ENCODE results near the gene CHIC2. TPM values are rescaled to one million over a fixed set of nuclear protein-coding genes. Genes with fewer than 3 reads are reported as not detected.

CHIC2 gene
- total and polyA plus RNA-seq, 2 of the 4 experiments (the other 2 are of a cell fraction), result 20.4 to 26.3 TPM

DNA sequence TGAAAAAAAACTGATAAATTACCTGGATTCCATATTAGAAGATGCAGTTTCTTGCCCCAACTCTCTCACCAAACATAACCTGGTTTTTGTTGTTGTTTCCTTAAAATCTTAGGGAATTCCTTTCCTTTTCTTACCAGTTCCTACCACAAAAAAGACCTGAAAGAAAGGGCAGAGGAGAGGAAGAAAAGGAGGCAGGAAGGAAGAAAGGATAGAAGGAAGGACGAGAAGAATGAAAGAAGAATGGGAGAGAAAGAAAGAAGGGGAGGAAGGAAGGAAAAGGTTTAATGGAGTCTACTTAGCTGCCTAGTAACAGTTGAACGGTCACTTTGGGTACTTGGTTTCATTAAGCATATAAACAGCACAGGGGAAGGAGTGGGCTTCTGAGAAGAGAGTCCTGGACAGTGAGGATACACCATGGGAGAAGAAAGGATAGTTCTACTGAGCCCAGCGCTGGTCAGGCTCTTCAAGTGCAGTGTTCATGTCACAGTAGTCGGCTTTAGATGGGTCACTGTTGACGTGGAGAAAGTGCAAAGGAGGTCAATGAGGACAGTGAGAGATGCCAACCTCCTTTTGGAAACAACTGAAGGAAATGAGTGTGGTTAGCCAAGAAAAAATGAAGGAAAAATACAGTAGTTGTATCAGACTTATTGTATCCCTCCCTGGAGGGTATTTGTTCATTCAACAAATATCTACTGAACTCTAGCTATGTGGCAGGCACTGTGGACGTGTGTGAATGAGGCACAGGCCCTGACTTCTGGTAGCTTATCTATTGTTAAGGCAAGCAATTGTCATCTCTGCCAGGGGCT lies 1.1 kb upstream of the CHIC2 start (continued):
- TF ChIP-seq ELK1 (IDR thresholded peaks at IDR 0.05; ENCODE audit: borderline replicate concordance, low read depth, low read length) (no peak), RFX5 (IDR thresholded peaks at IDR 0.05; ENCODE audit: low read depth, low read length) (no peak)
